ENCODE measurements around the gene DGCR6L.
A peak's percentile ranks its signal among the peaks of the same experiment; 100 is the strongest.
"Not testable (repeated sequence)": the region's sequence is repeated elsewhere in the genome, so short reads cannot be mapped to it uniquely, and the experiment has no call there.

The DGCR6L gene

GRCh38 chr22:20354238-20354975, 34.5 kb upstream of the DGCR6L start:
- H3K27ac Mint-ChIP-seq, result no peak overlapping the region
- no peaks in the 10 kb centered on the region for H3K9me3 Mint-ChIP-seq
- H3K4me3 Mint-ChIP-seq, result no peak overlapping the region
- H3K27me3 Mint-ChIP-seq, result no peaks in the 10 kb centered on the region
- no peaks in the 10 kb centered on the region for H3K36me3 Mint-ChIP-seq (ENCODE audit: insufficient read depth)
- no peaks in the 10 kb centered on the region for H3K4me1 Mint-ChIP-seq (ENCODE audit: low read depth in 2 of 2)
- no peak for ATAC-seq (replicated peaks)
- no peak for DNase-seq

- not testable (repeated sequence) for H3K27me3 Mint-ChIP-seq; H3K36me3 Mint-ChIP-seq (ENCODE audit: insufficient read depth)
Observed at GRCh38 chr22:20352536-20352935, 32.7 kb upstream of the DGCR6L start.

GRCh38 chr22:20346553-20346952, 26.7 kb upstream of the DGCR6L start:
- not testable (repeated sequence) for H3K4me1 Mint-ChIP-seq (ENCODE audit: low read depth in 2 of 2); H3K9me3 Mint-ChIP-seq; H3K36me3 Mint-ChIP-seq (ENCODE audit: insufficient read depth); H3K27ac Mint-ChIP-seq; H3K27me3 Mint-ChIP-seq; H3K4me3 Mint-ChIP-seq; ATAC-seq (replicated peaks); DNase-seq

More at GRCh38 chr22:20352536-20352935, 32.7 kb upstream of the DGCR6L start:
- H3K4me3 Mint-ChIP-seq; H3K9me3 Mint-ChIP-seq; ATAC-seq (replicated peaks); DNase-seq; H3K4me1 Mint-ChIP-seq (ENCODE audit: low read depth in 2 of 2); H3K27ac Mint-ChIP-seq: not testable (repeated sequence)

GRCh38 chr22:20338291-20338690, 18.4 kb upstream of the DGCR6L start:
- H3K27me3 Mint-ChIP-seq; H3K27ac Mint-ChIP-seq; ATAC-seq (replicated peaks); DNase-seq; H3K9me3 Mint-ChIP-seq; H3K4me3 Mint-ChIP-seq; H3K36me3 Mint-ChIP-seq (ENCODE audit: insufficient read depth); H3K4me1 Mint-ChIP-seq (ENCODE audit: low read depth in 2 of 2): not testable (repeated sequence)

- H3K4me1 Mint-ChIP-seq (ENCODE audit: low read depth in 2 of 2); H3K4me3 Mint-ChIP-seq; DNase-seq; ATAC-seq (replicated peaks); H3K36me3 Mint-ChIP-seq (ENCODE audit: insufficient read depth); H3K27ac Mint-ChIP-seq; H3K9me3 Mint-ChIP-seq; H3K27me3 Mint-ChIP-seq: not testable (repeated sequence)
Observed at GRCh38 chr22:20337807-20338206, 17.9 kb upstream of the DGCR6L start.

GRCh38 chr22:20336561-20336960, 16.7 kb upstream of the DGCR6L start:
- H3K36me3 Mint-ChIP-seq (ENCODE audit: insufficient read depth); ATAC-seq (replicated peaks); H3K27me3 Mint-ChIP-seq; H3K4me1 Mint-ChIP-seq (ENCODE audit: low read depth in 2 of 2); DNase-seq; H3K9me3 Mint-ChIP-seq; H3K27ac Mint-ChIP-seq; H3K4me3 Mint-ChIP-seq: not testable (repeated sequence)

GRCh38 chr22:20328569-20328930, 8.7 kb upstream of the DGCR6L start:
- ATAC-seq (replicated peaks), result peak; percentile 78
- not testable (repeated sequence) for DNase-seq; H3K27me3 Mint-ChIP-seq; H3K9me3 Mint-ChIP-seq; H3K36me3 Mint-ChIP-seq (ENCODE audit: insufficient read depth)
- Mint-ChIP-seq H3K4me3 (peak overlapping the region; percentile 75 to 78), H3K4me1 (ENCODE audit: low read depth in 2 of 2) (peaks cover 6 to 16% of the 10 kb centered on the region in 2 donors), H3K27ac (peak overlapping the region; percentile 90 to 93)

- not testable (repeated sequence) for H3K4me3 Mint-ChIP-seq; H3K36me3 Mint-ChIP-seq (ENCODE audit: insufficient read depth); H3K9me3 Mint-ChIP-seq; DNase-seq; ATAC-seq (replicated peaks); H3K27ac Mint-ChIP-seq; H3K27me3 Mint-ChIP-seq
- peaks cover 24 to 33% of the 10 kb centered on the region in 2 donors for H3K4me1 Mint-ChIP-seq (ENCODE audit: low read depth in 2 of 2)
Observed at GRCh38 chr22:20325996-20326395, 6.1 kb upstream of the DGCR6L start.

GRCh38 chr22:20324139-20324516, 4.3 kb upstream of the DGCR6L start:
- Mint-ChIP-seq H3K9me3 (no peaks in the 10 kb centered on the region), H3K4me1 (ENCODE audit: low read depth in 2 of 2) (peaks cover 33 to 44% of the 10 kb centered on the region in 2 donors), H3K4me3 (no peak overlapping the region), H3K36me3 (ENCODE audit: insufficient read depth) (peaks cover 5% of the 10 kb centered on the region), H3K27me3 (no peaks in the 10 kb centered on the region), H3K27ac (no peak overlapping the region)
- no peak for ATAC-seq (replicated peaks)
- peak in 1 of 3 experiments; percentile 10 for DNase-seq

- ATAC-seq (replicated peaks); H3K27me3 Mint-ChIP-seq; H3K36me3 Mint-ChIP-seq (ENCODE audit: insufficient read depth); H3K9me3 Mint-ChIP-seq; H3K27ac Mint-ChIP-seq: not testable (repeated sequence)
- peaks cover 44 to 50% of the 10 kb centered on the region in 2 donors for H3K4me1 Mint-ChIP-seq (ENCODE audit: low read depth in 2 of 2)
- peak in 1 of 3 experiments; percentile 0 for DNase-seq
- peak overlapping the region; percentile 92 to 96 for H3K4me3 Mint-ChIP-seq
Observed at GRCh38 chr22:20321552-20322211, 1.8 kb upstream of the DGCR6L start.

- not testable (repeated sequence) for H3K27me3 Mint-ChIP-seq; ATAC-seq (replicated peaks)
Observed at GRCh38 chr22:20320659-20321551, 1.0 kb upstream of the DGCR6L start.

GRCh38 chr22:20319041-20319744, 667 bp downstream of the DGCR6L start:
- Mint-ChIP-seq H3K9me3 (no peaks in the 10 kb centered on the region), H3K36me3 (ENCODE audit: insufficient read depth) (peaks cover 11% of the 10 kb centered on the region), H3K27me3 (no peaks in the 10 kb centered on the region), H3K4me1 (ENCODE audit: low read depth in 2 of 2) (peaks cover 44 to 49% of the 10 kb centered on the region in 2 donors), H3K27ac (peak overlapping the region; percentile 76 to 90), H3K4me3 (peak overlapping the region; percentile 92 to 96)
- ATAC-seq (replicated peaks), result no peak
- DNase-seq, result no peak

More at GRCh38 chr22:20320659-20321551, 1.0 kb upstream of the DGCR6L start:
- peaks cover 44 to 50% of the 10 kb centered on the region in 2 donors for H3K4me1 Mint-ChIP-seq (ENCODE audit: low read depth in 2 of 2)
- H3K9me3 Mint-ChIP-seq; H3K36me3 Mint-ChIP-seq (ENCODE audit: insufficient read depth): not testable (repeated sequence)
- peak overlapping the region; percentile 92 to 96 for H3K4me3 Mint-ChIP-seq
- DNase-seq, result peak in 1 of 3 experiments; percentile 1
- peak overlapping the region; percentile 76 to 90 for H3K27ac Mint-ChIP-seq

Data from effector memory CD8-positive, alpha-beta T cell (primary cell).